Measurements from ENCODE around the gene THAP7.
"Not testable (repeated sequence)": the region's sequence is repeated elsewhere in the genome, so short reads cannot be mapped to it uniquely, and the experiment has no call there.

Gene THAP7

DNA sequence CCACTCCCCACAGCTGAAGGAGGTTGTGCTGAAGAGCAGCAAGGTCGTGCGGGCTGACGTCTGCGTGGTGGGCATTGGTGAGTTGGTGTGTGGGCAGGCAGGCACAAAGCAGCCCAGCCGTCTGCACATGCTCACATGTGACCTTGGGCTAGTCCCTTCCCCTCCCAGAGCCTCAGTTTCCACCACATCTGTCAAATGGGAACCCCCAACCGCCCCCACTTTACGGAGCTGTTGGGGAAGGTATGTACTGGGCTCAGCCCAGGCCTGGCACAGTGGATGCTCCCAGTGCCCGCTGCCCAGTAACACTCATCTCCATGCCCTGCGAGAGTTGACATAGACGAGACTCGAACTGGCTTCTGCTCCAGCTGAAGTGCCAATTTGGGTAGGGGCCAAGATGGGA lies 24.9 kb downstream of the THAP7 start:
- DNase-seq = no peak

DNA sequence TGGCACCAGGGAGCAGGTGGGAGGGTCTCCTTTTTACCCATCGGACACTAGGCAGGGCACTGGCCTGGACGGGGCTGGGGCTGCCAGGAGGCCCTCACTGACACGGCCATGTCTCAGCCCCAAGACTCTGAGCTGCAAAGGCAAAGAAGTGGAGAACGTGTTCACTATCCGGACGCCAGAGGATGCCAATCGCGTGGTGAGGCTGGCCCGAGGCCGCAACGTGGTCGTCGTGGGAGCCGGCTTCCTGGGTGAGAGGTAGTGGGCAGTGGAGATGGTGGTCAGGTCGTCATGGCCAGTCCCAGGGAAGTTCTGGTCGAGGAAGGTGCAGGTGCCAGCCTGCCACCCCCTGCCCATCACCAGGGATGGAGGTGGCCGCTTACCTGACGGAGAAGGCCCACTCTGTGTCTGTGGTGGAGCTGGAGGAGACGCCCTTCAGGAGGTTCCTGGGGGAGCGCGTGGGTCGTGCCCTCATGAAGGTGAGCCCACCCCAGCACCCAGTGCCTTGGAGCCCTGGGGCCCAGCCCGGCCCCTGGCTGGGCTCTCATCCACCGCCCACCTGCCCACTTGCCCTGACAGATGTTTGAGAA lies 25.5 kb downstream of the THAP7 start:
- DNase-seq = no peak

DNA sequence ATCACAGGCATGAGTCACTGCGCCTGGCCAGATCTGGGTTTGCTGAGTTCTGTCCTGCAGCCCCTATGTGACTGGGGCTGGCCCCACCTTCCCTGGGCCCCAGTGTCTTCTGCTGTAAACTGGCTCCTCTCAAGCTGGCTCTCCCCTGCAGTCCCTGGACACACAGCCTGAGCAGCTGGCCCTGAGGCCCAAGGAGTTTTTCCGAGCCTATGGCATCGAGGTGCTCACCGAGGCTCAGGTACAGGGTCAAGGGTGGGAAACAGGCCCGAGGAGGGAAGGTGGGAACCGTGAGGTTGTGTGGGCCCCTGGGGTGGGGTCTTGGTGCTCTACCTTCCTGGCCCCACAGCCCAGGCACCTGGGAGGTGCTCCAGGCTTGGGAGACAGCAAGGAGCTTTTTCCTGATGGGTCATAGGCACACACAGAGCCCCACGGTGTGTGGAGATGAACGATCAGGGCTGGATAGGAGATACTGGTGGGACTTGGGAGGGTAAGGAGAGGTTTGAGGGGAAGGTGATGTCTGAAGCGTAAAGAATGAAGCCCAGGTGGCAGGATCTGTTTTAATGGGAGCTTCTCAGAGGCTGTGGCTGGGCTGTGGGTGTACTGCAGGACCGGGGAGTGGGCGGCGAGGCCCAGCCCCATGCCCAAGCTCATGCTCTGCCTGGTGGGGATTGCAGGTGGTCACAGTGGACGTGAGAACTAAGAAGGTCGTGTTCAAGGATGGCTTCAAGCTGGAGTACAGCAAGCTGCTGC lies 26.2 kb downstream of the THAP7 start:
- no peak for DNase-seq

DNA sequence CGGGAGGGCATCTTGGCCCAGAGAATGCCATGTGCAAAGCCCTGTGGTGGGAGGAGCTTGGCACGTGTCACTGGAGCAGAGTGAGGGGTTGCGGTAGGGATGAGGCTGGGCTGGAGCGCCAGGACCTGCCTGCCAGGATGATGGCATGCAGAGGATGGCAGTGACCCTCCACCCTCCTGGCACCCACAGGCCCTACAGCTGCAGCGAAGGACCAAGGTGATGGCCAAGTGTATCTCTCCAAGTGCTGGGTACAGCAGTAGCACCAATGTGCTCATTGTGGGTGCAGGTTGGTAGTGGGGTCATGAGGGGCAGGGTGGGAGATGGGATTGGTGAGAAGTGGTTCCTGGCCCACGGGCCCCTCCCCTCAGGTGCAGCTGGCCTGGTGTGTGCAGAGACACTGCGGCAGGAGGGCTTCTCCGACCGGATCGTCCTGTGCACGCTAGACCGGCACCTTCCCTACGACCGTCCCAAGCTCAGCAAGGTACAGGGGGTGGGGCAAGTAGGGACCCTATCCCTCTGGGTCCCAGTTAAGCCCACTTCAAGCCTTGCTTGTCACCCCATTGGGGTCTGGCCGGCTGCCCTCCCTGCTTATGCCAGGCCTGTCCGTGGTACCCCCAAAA lies 27.5 kb downstream of the THAP7 start:
- DNase-seq = no peak

DNA sequence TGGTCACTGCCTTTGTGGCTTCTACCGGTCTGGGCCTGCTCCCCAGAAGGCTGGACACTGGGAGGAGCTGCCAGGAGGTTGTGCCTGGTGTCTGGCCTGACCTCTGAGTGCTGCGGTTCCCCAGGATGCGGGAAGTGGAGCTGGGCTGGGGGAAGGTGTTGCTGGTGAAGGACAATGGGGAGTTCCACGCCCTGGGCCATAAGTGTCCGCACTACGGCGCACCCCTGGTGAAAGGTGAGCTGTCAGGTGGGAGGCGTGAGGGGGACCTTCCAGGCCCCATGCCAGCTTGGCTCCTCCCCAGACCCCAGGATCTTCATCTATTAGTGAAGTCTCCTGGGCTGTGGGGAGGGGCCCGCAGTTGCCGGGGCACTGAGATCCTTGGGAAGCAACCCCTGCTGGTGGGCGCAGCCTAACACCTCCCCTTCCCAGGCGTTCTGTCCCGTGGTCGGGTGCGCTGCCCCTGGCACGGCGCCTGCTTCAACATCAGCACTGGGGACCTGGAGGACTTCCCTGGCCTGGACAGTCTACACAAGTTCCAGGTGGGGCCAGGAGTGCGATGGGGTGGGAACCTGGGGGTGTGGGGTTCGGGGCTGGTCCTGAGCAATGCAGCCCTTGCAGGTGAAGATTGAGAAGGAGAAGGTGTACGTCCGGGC lies 28.2 kb downstream of the THAP7 start:
- no peak for DNase-seq

DNA sequence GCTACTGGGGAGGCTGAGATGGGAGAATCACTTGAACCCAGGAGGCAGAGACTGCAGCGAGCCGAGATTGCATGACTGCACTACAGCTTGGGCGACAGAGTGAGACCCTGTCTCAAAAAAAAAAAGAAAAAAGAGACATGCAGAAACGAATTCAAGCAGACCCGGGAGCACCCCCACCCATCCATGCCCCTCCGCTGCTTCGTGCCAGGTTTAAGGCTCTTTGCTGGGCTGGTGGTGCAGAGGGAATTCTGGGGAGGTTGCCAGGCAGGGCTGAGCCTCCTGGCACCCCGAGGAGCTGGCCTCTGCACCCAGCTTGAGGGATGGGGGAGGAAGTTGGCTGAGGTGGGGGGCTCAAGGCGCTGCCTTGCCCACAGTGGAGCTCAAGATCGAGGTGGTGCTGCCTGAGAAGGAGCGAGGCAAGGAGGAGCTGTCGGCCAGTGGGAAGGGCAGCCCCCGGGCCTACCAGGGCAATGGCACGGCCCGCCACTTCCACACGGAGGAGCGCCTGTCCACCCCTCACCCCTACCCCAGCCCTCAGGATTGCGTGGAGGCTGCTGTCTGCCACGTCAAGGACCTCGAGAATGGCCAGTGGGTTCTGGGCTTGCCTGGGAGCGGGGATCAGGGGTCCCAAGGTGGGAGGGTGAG lies 28.9 kb downstream of the THAP7 start:
- DNase-seq = no peak

DNA sequence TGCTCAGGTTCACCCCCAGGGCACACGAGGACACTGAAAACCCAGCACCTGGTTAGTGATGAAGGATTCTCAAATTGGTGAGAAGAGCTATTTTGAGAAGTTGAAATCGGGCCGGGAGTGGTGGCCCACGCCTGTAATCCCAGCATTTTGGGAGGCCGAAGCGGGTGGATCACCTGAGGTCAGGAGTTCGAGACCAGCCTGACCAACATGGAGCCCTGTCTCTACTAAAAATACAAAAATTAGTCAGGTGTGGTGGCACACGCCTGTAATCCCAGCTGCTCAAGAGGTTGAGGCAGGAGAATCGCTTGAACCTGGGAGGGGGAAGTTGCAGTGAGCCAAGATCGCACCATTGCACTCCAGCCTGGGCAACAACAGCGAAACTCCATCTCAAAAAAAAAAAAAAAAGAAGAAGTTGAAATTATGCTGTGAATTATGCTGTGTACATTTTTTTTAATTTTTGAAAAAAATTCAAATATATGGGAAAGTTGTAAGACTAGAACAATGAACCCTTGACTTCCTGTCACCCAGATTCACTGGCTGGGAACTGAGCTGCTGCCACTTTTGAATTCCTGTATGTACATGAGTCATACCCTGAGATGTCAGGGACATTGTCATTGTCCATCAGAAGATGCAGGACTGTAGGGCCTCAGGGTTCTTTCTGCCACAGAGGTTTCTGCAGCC lies 29.8 kb downstream of the THAP7 start:
- DNase-seq = not testable (repeated sequence)

DNA sequence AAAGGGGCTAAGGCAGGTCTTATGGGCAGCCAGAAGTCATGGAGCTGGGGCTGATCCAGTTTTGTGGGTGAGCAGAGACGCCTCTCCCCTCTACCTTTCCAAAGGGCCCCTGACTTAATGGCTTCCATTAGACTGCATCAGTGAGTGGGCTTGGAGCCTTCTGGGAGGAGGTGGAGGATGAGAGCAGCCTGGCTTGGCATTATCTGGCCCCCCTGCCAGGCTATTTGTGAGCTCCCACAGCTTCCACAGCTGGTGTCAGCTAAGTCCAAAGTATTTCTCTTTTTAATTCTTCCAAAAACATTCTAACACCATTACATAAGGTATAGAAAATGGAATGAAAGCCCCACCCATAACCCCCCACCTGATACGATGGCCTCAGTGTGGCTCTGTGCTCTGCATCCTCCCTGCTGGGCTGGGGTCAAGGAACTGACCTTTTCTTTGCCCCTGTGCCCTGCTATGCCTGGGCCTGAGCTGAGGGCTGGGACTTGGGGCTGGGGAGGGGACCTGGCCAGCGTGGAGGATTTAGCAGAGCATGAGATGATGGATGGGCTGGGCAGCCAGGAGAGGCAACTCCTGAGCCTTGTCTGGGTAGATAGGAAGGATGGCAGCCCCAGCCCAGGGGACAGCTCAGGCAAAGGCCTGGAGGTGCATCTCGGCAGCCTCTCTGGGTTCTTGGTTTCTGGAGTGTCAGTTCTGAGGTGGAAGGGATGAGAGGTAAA lies 30.8 kb downstream of the THAP7 start:
- DNase-seq = no peak

DNA sequence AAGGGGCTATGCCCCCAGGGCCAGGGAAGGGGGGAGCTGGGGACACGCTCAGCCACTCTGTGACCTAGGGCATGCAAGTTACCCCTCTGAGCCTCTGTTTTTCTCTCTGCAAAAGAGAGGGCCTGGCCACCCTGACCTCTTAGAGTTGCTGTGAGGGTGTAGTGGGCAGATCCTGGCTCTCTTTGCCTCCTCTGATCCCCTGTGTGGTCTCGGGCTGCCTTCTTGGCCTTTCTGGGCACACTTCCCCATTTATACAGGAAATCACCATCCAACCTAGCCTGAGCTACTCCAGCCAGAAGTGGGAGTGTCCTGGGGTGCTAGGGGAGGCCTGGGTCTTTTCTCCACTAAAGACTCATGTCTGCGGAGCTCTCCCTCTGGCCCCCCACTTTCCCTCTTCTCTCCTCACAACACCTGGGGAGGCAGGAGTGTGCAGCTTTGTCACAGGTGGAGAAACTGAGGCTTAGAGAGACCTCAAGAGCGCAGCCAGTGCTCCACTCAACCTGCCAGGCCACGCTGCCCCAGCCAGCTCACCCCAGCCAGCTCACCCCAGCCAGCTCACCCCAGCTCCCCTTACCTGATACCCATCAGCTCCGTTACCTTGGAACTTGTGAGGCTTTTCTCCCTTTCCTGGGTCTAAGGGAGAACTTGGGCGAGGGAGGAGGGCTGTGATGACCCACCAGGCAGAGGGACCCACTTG lies 33.5 kb downstream of the THAP7 start:
- DNase-seq = no peak

DNA sequence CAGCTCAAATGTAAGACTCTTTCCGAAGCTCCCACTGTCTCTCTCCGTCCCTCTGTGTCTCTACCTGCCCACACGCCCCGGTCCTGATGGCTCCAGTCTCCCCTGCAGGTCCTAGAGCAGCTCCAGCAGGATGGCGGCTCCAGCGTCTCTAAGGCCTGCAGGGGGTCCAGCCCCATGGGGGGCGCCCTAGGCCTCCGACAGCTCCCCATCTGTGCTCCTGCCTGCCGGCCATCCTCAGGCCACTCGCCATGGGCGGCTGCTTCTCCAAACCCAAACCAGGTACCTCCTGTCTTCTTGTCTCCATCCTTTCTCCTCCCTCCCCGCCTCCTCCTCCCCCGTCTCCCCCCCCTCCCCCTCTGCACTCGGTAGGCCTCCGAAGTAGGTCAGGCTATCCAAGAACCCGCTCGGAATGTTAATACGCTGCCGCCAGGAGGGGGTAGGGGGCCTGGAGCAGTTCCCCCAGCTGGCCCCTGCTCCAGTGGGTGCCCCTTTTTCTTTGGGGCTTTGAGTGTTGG lies 34.2 kb downstream of the THAP7 start:
- no peak for DNase-seq

DNA sequence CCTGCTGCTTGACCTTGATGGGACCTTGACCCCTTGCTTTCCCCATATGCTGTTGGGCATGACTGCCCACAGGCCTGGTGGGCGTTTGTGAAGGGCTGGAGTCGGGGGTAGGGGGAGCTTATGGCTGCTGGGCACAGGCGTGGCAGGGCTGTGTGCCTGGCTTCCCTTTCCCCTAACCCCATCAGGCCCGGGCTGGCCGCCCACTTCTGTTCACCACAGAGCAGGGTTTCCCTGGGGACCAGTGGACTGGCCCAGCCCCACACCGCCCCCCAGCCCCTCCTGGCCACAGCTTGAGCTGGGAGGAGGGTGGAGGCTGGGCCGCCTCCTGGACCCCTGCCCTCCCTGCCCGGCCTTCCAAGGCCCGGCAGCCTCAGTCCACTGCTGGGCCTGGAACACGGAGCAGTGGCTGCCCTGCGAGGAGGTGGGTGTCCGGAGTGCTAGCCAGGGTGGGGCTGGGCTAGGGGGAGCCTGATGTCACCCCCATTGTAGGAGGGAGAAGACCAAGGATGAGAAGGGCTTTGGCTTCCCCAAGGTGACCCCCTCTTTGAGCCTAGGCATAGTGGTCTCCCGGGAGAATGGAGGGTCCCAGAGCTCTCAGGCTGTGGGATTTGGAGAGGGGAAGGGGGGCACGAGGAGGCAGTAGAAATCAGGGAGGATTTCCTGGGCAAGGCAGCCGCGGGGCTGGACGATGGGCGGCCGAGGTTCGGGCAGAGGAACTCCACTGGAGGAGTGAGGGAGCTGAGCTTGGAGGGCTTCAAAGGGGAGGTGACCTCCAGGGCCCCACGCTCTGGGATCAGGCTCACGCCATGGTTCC lies 34.8 kb downstream of the THAP7 start, which contains the start of gene AIFM3:
AIFM3 (plus strand) TSS at position 373 of the 814 bp plus-strand sequence. CDS start 690 bp downstream, outside the sequence.
- no peak for DNase-seq

DNA sequence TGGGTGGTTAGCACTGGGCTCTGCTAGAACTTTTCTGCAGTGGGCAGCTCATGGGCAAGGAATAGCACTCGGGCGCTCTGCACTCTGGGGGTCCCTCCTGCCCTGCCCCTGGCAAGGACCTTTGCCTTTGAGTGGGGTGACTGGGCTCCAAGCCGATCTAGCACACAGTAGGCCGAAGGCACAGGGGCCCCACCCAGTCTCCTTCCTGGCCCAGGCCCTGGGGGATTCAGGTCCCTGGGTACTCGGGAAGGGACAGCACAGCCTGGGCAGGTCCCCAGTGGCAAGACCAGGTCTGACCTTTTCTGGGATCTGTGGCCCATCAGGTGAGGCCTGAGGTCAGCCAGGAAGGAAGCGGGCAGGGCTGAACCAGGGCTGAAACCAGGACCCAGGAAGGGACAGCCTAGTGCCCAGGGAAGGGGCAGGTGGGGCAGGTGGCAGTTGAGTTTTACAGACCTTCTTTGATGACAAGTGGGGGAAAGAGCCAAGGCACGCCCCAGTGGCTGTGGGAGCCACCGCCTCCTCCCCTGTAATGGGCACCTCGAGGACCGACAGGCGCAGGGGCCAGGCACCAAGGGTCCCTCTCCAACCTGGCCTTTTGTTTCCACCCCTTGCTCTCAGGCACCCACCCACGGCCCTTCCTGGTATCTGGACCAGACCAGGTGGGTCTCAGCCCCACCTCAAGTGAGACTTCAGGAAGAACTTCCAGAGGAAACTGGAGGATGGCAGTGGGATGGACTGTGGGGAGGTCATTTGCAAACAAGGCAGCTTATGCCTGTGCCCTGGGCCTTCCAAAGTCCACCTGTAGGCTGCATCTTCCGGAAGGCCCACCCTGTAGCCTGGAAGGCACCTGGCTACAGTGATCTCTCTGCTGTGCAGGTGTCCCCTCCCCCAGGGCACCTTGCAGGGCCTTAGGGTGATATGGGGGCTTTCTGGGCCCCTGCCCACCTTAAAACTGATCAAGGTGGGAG lies 35.7 kb downstream of the THAP7 start:
- DNase-seq = no peak

DNA sequence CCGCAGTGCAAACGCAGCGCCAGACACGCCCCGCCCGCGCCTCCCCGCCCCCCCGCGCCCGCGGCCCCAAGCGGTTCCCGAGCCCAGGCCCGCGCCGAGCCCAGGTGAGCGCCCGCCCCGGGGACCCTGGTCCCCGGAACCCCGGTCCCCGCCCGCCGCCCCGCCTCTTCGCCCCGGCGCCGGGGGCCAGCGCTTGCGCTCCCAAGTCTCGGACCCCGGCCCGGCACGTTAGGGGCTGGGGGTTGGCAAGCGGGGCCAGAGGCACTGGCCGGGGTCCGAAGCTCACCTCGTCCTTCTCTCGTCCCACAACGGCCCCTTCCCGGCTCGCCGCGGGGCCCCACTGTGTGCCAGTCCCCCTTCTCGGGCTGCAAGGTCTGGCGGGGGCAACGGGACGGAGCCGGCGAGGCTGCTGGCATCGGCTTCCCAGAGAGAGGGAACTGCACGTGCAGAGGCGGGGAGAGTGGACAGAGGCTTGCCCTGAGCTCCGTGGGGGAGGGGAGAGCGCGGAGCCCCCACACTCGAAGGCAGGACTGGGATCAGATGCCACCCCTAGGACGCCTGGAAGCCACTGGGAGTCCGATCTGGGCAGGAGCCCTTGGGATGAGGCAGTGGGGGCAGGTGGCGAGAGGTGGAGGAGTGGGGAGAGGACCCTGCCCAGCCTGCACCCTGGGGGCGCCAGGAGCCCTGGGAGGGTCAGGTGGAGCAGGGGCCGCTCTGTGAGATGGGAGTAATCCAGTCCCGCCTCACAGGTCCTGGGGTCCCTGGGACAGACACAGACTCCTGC lies 36.6 kb downstream of the THAP7 start:
- no peak for DNase-seq

DNA sequence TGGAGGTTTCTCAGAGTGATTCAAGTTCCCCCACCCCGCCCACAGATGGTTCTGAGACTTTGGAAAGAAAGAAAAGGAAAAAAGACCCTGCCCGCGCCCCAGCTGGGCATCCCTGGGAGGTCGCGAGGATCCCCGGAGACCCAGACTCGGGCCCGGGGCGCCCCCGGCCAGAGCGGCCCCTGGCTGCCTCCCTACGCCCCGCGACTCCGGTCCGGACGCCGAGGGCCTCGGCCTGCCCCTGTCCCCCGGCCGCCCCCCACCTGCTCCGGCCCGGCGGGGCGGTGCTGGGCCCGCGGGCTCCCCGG lies 37.2 kb downstream of the THAP7 start:
- DNase-seq = no peak

DNA sequence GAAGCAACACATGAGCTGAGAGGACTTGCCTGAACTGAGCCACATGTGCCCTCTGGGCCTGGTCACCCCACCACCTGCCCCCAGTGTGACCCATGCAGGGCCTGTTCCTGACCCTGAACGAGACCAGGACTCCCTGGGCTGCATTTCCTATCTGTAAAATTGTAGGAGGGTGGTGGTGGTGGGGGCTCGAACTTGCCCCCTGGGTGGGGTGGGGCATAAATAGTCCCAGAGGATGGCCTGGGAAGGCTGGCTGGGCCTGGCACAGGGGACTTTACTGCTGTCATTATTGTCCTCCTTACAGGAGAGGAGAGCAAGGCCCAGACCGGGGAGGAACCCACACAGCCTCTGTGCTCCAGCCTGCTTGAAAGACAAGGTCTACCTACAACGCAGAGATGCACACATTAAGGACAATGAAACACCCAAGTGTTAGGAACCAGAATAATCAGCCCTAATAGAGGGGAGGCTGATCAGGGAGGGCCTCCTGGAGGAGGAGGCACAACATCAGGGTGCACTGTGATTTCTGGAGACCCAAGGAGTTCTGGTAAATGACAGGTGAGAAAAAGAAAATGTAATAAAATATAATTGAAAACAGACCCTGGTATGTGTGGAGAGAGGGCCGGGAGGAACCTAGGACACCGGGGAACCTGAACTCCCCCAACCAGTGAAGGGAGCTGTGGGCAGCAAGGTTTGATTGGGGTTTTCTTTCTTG lies 37.7 kb downstream of the THAP7 start:
- no peak for DNase-seq

DNA sequence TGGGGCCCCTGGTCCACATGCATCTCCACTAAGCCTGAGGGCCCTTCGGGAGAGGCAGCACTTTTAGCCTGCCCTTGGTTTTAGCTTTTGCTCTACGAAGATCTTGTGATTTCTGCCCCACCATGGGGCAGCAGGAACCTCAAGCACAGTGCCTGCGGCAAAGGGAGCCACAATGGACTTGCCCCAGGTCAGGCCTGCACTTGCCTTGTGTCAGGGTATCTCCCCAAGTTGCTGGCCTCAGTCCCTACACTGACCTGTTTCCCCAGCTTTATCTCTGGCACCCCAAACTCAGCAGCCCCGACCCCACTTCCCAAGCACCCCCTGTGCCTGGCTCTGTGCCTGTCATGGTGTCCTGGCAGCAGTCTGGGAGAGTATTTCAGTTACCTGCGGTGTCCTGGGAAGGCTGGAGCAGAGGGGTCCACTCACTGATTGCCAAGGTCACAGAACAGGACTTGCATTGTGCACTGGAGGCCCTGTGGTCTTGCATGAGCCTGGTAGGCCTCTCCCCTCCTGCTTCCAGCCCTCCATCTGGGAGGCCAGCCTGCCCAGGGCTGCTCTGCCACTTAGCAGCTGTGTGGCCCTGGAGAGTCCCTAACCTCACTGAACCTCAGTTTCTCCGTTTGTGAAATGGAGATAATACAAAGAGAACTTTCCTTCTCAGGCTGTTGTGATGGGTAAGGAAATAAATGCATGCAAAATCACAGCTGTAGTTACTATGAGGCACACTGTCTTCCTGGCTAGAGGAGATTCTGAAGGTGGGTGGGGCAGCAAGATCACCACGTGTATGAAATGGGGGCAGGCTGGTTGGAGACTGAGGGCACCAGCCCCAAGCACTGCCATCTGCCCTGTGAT lies 38.5 kb downstream of the THAP7 start:
- no peak for DNase-seq
